ENCODE measurements around the gene SV2B. TPM values are rescaled to one million over a fixed set of nuclear protein-coding genes. Genes with fewer than 3 reads are reported as not detected.
"Not testable (repeated sequence)": the region's sequence is repeated elsewhere in the genome, so short reads cannot be mapped to it uniquely, and the experiment has no call there.

SV2B gene
- 0.60 TPM for total RNA-seq

- DNase-seq (ENCODE audit: low spot score) (no peak), ATAC-seq (peak; percentile 71)
Measured at GRCh38 chr15:91099995-91100813, at the start of gene SV2B. Gene SV2B (plus strand): TSS chr15:91100257. CDS start chr15:91226264, 126,007 bp downstream.

- no peak for ATAC-seq
- DNase-seq (ENCODE audit: low spot score) = no peak
Measured at GRCh38 chr15:91051248-91051647, 48.8 kb upstream of the SV2B start.

GRCh38 chr15:91054816-91055215, 45.2 kb upstream of the SV2B start:
- DNase-seq (ENCODE audit: low spot score) (no peak), ATAC-seq (no peak)

- DNase-seq (ENCODE audit: low spot score) (peak; percentile 55), ATAC-seq (peak; percentile 98)
Measured at GRCh38 chr15:91055548-91056331, 44.3 kb upstream of the SV2B start.

GRCh38 chr15:91061230-91061629, 38.8 kb upstream of the SV2B start:
- no peak for DNase-seq (ENCODE audit: low spot score)
- no peak for ATAC-seq

GRCh38 chr15:91061997-91062396, 38.1 kb upstream of the SV2B start:
- ATAC-seq = peak; percentile 51
- no peak for DNase-seq (ENCODE audit: low spot score)

GRCh38 chr15:91065505-91065904, 34.6 kb upstream of the SV2B start:
- no peak for DNase-seq (ENCODE audit: low spot score)
- peak; percentile 60 for ATAC-seq

- no peak for ATAC-seq
- no peak for DNase-seq (ENCODE audit: low spot score)
Measured at GRCh38 chr15:91067036-91067435, 33.0 kb upstream of the SV2B start.

GRCh38 chr15:91068436-91068835, 31.6 kb upstream of the SV2B start:
- no peak for DNase-seq (ENCODE audit: low spot score)
- ATAC-seq = no peak

- no peak for DNase-seq (ENCODE audit: low spot score)
- ATAC-seq = no peak
Measured at GRCh38 chr15:91068966-91069365, 31.1 kb upstream of the SV2B start.

GRCh38 chr15:91070872-91071271, 29.2 kb upstream of the SV2B start:
- no peak for DNase-seq (ENCODE audit: low spot score)
- ATAC-seq = no peak

- no peak for ATAC-seq
Measured at GRCh38 chr15:91072161-91072560, 27.9 kb upstream of the SV2B start.

GRCh38 chr15:91073077-91073476, 27.0 kb upstream of the SV2B start:
- no peak for DNase-seq (ENCODE audit: low spot score)
- ATAC-seq = no peak

More at GRCh38 chr15:91072161-91072560, 27.9 kb upstream of the SV2B start:
- no peak for DNase-seq (ENCODE audit: low spot score)

- DNase-seq (ENCODE audit: low spot score) (no peak), ATAC-seq (no peak)
Measured at GRCh38 chr15:91073768-91074167, 26.3 kb upstream of the SV2B start.

GRCh38 chr15:91075739-91076138, 24.3 kb upstream of the SV2B start:
- ATAC-seq (no peak), DNase-seq (ENCODE audit: low spot score) (no peak)

- ATAC-seq (no peak), DNase-seq (ENCODE audit: low spot score) (no peak)
Measured at GRCh38 chr15:91077029-91077428, 23.0 kb upstream of the SV2B start.

- ATAC-seq; DNase-seq (ENCODE audit: low spot score): not testable (repeated sequence)
Measured at GRCh38 chr15:91093866-91094265, 6.2 kb upstream of the SV2B start.

GRCh38 chr15:91098451-91098850, 1.6 kb upstream of the SV2B start:
- ATAC-seq = no peak
- DNase-seq (ENCODE audit: low spot score) = no peak

GRCh38 chr15:91099616-91099994, 452 bp upstream of the SV2B start:
- no peak for DNase-seq (ENCODE audit: low spot score)
- ATAC-seq = peak; percentile 22

- ATAC-seq (no peak), DNase-seq (ENCODE audit: low spot score) (no peak)
Measured at GRCh38 chr15:91100814-91101607, 954 bp downstream of the SV2B start.

- ATAC-seq (no peak), DNase-seq (ENCODE audit: low spot score) (no peak)
Measured at GRCh38 chr15:91101608-91101920, 1.5 kb downstream of the SV2B start.
